T-helper 2 cell (primary cell): Measurements from ENCODE around the gene BORCS6.

Source experiments
- DNase-seq, 5 experiments: peaks; one replicate each; pipeline versions ENCODE4 v3.0.0 to v3.0.0-alpha.2; 2012 to 2022

BORCS6 gene

DNA sequence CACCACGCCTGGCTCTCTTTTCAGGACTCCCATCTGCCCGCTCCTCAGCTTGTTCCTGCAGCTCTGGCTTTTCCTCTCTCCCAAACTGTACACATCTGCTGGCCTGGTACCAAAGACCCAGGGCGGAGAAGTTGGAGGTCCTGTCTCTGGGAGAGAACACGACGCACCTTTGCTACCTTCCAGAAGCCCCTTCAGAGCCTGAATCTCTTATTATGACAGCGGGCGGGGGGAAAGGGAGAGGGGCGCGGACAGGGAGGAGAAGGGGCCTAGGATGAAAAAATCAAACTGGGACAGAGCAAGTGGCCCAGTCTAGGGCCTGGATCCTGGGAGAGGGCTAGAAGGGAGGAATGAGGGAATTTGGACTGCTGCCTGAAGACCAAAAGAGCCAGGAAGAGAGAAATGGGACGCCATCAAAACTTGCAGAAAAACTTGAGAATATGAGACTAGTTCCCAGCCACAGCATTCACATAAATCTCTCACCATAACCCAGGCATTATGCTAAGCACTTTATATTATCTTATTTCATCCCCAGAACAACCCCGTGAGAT, 35.3 kb downstream of the BORCS6 start:
- DNase-seq: no peak

- DNase-seq: peak; percentile 79 to 96 (median 86)
Observed at GRCh38 chr17:8153957-8154607, 35.9 kb downstream of the BORCS6 start.

GRCh38 chr17:8153525-8153956, 36.4 kb downstream of the BORCS6 start:
- no peak for DNase-seq

DNA sequence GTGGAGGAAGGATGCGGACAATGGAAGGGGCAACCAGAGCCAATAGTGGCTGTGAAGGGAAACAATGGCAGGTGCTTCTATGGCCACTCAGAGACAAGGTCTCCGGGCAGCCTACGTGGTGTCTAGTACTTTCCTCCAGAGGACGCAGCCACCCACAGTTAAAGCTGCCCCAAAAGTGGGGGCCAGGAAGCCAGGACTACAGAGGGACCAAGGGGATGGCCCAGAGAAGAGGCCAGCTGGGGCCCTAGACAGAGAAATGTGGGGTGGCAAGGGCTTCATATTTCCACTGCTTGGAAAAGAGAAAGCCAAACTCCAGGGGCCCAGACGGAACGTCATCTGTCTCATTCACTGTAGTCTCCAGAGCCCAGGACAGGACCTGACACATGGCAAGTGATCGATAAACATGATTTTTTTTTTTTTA, 36.9 kb downstream of the BORCS6 start:
- no peak for DNase-seq

GRCh38 chr17:8152112-8152775, 37.7 kb downstream of the BORCS6 start, which contains the start of gene PER1:
TSS of gene PER1 (minus strand) at chr17:8152404. CDS start at chr17:8150706, 1,698 bp downstream.
- peak; percentile 66 to 88 (median 82) for DNase-seq

GRCh38 chr17:8151641-8152111, 38.3 kb downstream of the BORCS6 start:
- peak in 1 of 5 experiments; percentile 30 for DNase-seq

DNA sequence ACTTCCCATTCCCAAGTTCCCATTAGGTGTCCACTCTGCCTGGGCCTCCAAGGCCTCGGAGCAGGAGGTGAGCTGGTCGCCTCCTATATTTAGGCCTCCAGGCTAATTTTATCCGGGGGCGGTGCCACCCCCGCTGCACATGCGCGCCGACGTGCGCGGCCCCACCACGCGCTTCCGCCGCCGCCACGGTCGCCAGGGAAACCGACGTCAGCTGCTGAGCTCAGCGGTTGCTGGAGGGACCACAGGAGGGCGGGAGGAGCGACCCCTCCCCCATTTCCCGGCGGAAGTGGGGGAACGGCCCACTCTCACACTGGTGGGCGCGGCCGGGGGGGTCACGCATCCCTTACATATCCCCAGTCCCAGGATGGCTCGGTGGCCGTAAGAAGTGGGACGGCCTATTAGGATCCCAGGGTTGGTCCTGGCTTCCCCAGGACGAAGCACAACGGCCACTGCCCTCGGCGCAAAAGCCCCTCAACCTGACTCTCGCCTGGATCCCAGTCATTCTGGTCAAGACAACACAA, 38.8 kb downstream of the BORCS6 start:
- DNase-seq: peak; percentile 75 to 93 (median 91)

- no peak for DNase-seq
Observed at GRCh38 chr17:8150194-8151119, 39.5 kb downstream of the BORCS6 start.

DNA sequence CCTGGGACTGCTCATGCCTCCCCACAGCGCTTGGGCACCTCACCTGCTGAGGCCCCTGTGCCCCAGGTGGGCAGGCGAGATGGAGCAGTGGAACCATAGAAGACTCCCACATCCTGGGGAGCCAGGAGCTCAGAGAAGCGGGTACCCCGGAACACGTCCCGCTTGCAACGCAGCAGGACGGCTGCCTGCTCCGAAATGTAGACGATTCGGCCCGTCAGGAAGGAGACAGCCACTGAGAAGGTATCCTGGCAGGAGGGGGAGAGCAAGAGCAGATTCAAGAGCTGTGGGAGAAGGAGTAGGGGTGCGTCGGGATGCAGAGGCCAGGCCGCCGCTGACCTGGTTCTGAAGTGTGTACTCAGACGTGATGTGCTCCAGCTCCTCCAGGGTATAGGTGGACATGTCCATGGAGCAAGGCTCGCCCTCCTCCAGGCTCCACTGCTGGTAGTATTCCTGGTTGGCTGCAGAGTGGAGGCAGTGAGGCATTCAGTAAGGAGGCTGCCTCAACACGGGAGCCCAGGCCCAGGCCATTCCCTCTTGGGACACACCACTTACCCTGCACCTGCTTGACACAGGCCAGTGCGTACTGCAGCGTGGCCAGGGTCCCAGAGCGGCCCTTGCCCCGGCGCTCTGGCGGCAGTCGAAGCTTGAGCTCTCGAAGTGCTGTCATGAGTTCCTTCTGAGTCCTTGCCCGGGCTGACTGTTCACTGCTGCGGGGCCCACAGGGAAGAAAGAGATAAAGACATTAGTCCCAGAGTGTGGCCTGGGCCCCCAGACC, 40.4 kb downstream of the BORCS6 start:
- no peak for DNase-seq

GRCh38 chr17:8148560-8148959, 41.4 kb downstream of the BORCS6 start:
- DNase-seq: no peak

DNA sequence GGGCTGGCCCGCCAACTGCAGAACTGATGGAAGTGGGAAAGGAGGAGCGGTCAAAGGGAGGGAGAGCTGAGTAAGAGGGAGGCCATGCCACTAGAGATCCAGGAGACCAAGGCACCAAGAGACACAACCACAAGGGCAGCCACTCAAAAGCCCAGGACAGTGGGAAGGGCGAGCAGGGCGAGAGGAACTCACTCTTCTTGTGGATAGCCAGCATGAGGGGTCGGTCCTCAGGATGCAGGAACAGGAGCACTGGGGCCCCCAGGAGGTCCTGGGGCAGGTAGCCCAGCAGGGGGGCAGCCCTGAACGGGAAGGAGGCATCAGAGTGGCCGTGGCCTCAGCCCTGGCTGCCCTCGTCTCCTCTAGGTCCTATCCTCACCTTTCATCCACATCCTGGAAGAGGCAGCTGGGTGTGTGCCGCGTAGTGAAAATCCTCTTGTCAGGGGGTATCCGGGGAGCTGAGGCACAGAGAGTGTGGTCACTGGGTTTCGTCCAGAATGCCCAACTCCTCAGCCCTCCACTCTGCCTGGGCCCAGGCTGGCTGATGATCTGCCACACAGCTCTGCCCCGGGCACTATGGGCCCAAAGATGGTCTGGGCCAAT, 42.1 kb downstream of the BORCS6 start:
- no peak for DNase-seq

DNA sequence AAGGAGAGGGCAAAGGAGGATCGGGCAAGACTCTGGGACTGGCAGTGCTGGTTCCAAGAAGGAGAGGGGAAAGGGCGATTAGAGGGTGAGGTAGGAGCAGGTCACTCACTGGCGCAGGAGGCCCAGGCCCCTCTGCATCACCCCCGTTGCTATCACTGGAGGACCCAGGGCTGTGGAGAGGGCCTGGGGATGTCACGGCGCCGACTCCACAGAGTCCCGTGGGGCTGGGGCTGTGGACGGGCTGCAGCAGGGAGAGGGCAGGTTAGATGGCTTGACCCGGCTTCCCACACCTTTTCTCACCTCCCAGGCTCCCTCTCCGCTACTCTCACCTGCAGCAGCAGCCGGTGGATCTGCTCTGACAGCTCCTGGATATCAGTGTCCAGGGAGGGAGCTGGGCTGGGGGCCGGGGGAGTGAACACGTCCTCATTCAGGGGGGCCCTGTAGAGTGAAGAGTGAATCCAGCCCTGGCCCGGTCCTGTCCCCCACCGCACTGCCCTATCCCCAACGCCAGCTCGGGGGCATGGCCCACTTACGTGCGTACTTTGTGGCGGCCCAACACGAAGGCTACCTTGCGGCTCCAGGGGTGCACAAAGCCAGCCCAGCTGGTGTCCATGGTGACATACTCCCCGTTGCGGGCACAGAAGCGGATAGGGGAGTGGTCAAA, 42.7 kb downstream of the BORCS6 start:
- DNase-seq: no peak

DNA sequence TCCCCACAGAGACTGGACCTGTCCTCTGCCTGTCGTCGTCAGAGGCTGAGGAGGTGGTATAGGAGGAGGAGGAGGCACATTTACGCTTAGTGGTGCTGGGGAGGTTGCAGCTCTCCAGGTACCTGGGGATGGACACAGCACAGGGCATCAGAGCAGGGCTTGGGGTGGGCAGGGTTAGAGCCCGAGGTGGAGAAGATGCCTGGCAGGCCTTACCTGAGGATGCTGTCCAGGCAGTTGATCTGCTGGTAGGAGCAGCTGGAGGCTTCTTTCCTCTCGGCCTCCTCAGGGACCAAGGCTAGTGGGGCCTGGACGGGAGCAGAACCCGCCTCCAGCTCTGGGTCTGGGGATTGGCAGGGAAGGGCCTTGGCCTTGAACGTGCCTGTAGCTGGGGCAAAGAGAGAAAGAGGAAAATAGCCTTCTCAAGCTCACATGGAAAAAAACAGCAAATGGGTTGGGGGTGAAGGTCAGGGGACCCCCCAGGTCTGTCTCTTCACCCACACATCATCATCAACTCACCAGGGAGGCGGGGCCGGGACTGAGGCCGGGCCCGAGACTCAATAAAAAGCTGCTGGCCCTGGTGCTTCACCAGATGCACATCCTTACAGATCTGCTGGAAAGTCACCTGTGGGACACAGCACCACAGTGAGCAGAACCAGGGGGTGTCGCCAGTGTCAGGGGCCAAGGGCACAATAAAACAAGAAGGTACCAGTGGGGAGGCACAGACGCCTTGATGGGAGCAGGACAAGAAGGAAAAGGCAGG, 43.4 kb downstream of the BORCS6 start:
- DNase-seq: no peak

DNA sequence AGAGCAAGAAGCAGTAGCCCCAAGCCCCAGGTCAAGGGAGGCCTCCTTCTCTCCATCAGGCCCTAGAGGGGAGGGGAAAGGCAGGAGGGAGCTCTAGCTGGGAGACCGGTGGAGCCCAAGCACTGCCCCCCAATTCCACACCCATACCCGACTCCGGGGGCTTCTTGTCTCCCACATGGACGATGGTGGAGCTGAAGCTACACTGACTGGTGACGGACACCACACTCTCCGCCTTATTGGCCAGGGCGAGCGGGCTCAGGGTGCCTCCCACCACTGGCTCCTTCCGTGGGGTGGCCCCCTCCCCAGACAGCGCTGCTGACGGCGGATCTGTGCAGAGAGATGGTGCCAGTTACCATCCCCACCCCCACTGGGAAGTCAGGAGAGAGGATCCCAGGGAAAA, 44.2 kb downstream of the BORCS6 start:
- DNase-seq: no peak

DNA sequence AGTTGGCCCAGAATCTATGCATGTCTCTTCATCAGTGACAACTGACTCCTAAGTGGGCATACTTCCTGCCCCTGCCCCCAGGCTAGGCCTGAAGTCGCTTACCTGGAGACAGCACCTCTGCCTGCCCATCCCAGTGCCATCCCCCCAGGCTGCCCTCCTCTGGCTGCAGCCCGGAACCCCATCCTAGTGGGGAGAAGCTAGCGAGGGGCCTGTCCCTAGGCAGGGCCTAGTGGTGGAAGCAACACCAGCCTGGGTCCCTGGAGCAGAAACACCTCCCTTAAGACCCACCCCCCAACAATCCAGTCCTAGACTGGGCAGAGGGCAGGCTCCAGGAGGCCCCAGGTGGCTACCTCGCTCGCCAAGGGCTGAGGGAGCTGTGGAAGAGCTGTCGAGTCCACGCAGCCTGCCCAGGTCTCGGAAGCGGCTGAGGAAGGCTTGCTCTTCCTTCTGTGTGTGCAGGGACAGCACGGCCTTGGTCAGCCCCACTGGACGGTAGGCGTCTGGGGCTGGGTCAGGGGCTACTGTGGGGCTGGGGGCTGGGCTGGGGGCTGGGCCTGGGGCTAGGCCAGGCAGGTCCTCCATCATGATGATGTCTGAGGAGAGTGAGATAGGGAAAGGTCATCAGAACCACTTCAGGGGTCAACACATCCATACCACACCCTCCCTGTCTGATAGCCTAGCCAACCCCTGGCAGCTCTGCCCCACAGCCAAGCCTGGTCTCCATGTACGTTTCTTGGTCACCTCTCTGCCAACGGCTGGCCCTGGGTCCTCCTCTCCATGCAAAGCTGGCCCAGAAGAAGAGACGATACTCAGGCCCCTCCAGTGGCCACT, 45.4 kb downstream of the BORCS6 start:
- DNase-seq: no peak

DNA sequence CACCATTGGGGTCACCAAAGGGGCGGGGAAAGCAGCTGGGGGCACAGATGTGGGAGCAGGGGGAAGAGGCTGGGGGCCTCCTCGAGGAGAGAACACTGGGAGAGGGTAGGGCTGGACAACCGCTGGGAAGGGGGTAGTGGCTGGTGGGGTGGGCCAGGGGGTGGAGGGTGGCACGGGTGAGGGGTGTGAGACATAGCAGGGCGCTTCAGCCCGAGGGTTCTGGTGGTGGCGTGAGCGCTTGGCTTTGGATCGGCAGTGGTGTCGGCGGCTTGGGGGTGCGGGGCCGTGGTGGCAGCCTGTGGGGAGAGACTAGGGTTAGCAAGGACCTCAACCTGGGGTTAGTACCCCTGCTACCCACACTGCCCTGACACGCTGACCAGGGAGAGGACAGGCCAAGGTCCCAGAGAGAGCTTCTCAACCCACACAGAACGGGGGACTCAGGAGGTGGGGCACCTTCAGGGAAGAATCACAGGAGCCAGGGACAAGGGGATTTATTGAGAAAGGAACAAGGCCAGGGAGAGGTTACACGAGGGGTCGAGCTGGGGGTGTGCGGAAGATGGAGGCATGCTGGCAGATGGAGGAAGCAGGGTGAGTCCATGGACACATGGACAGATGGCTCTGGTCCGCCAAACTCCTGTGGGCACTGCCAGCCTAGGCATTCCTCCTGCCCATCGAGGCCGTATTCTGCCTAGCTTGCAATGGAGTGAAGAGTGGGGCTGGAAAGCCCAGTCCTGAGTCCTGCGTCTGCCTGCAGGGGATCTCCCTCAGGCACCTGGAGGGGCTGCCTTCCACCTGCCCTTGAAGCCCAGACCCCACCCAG, 46.2 kb downstream of the BORCS6 start:
- no peak for DNase-seq

DNA sequence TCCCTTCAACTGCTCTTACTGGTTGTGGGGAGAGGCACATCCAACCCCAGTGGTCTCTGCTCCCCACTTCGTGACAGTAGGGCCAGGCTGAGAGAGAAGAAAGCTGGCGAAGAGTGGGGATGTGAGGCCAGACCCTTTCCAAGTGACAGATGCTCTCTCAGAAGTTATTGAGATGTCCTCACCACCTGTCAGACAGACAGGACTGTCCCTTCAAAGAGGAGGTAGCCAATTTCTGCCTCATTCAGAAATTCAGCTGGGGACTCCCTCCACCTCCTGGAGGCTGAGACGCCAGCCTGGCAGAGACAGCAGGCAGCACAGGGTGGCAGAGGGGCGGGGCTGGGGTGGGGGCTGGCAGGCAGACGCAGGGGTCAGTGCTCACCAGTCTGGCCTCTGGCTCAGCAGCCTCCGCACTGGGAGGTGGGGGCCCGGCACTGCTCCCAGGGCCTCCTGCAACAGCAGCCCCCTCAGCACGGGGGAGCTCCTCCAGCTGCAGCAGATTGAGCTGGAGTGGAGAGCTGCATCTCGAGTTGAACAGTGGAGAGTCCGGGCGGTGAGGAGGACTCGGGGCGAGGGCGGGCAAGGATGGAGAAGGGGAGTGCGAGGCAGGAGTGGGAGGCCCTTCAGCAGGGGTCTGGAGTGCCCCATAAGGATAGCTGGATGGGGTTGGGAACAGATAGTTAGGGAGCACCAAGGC, 46.9 kb downstream of the BORCS6 start:
- DNase-seq: no peak
